Sigmoid colon (tissue), 7 donors: ENCODE measurements around the gene RASSF5. TPM values are rescaled to one million over a fixed set of nuclear protein-coding genes. Genes with fewer than 3 reads are reported as not detected.
A peak's percentile ranks its signal among the peaks of the same experiment; 100 is the strongest.

Experiments
- DNase-seq: peaks from one replicate; pipeline ENCODE4 v3.0.0-alpha.2; 2019
- H3K27ac ChIP-seq, 4 donors: fragments of 200-600 bp; sonication (generic); one replicate each; pipeline ENCODE4 v1.5.1; 2016 to 2019; ENCODE audit warnings: mild to moderate bottlenecking in 1 of 4
- H3K27me3 ChIP-seq, 3 donors: fragments of 200-600 bp; sonication (generic); one replicate each; pipeline ENCODE4 v1.5.1; 2019; ENCODE audit warnings: mild to moderate bottlenecking in 1 of 3
- H3K36me3 ChIP-seq, 4 donors: fragments of 200-600 bp; sonication (generic); one replicate each; pipeline ENCODE4 v1.5.1; 2016 to 2019
- H3K4me1 ChIP-seq, 4 donors: fragments of 200-600 bp; sonication (generic); one replicate each; pipeline ENCODE4 v1.5.1; 2017 to 2019
- H3K4me3 ChIP-seq, 4 donors: fragments of 200-600 bp; sonication (generic); one replicate each; pipeline ENCODE4 v1.5.1; 2017 to 2019; ENCODE audit warnings: mild to moderate bottlenecking in 2 of 4, moderate library complexity in 1 of 4
- H3K9me3 ChIP-seq, 4 donors: fragments of 200-600 bp in 3 of 4; sonication (generic) in 3 of 4; one replicate each; pipeline versions ENCODE4 v1.5.1 to v1.6.1; 2013 to 2019
- CTCF ChIP-seq, 4 experiments: fragments of 450-650 bp in 3 of 4; fragments of 200-600 bp in 1 of 4; IDR thresholded peaks; one replicate each; pipeline ENCODE4 v1.5.1; 2016 to 2019; ENCODE audit warnings: antibody characterized with exemption in 4 of 4, mild to moderate bottlenecking in 3 of 4, moderate library complexity in 2 of 4
- EP300 ChIP-seq, 4 donors: sonication (generic); formaldehyde crosslinking; IDR thresholded peaks; one replicate each; pipeline ENCODE4 v1.6.1; 2017; ENCODE audit warnings: antibody characterized with exemption in 4 of 4
- POLR2A ChIP-seq, 2 donors: fragments of 450-650 bp; IDR thresholded peaks; one replicate each; pipeline ENCODE4 v1.6.1; 2016; ENCODE audit warnings: antibody characterized with exemption in 2 of 2, mild to moderate bottlenecking in 2 of 2, moderate library complexity in 2 of 2
- POLR2AphosphoS5 ChIP-seq, 4 donors: sonication (generic); formaldehyde crosslinking; IDR thresholded peaks; one replicate each; pipeline ENCODE4 v1.6.1; 2017; ENCODE audit warnings: antibody characterized with exemption in 4 of 4
- WGBS, 2 donors: extraction: QIAGEN DNeasy Blood & Tissue Kit; methylation state at CpG; one replicate each; pipeline ENCODE4 v1.1.7; 2013; 5-methylcytosine and 5-hydroxymethylcytosine counted together
- intact Hi-C: fragments of 100-400 bp; cut with DNase I; formaldehyde crosslinking; loops from one replicate; pipeline ENCODE4 v1.15.1; 2023
- polyA plus RNA-seq, 3 donors: library from polyadenylated mRNA; stranded (reverse); fragments of 200-250 nt; gene quantifications; one replicate each; pipeline ENCODE4 v1.2.3, GENCODE V29; 2013
- total RNA-seq, 4 donors: library from RNA; depleted of rRNA; stranded (reverse); fragments of >200 nt; gene quantifications; one replicate each; pipeline ENCODE4 v1.1.0, GENCODE V29; 2016
- donor health status: healthy with polysubstance abuse.
- donor health status: Bipolar disorder and iron deficiency.
- donor health status: healthy.

Gene RASSF5
- total and polyA plus RNA-seq, 7 donors, result 2.5 to 25.9 (median 4.3) TPM

- H3K27me3 ChIP-seq, result peaks cover 0 to 20% (median 0%) of the 10 kb centered on the region in 3 donors
- peak in 1 of 4 donors; percentile 34 for TF ChIP-seq POLR2AphosphoS5 (IDR thresholded peaks at IDR 0.05)
- TF ChIP-seq EP300 (IDR thresholded peaks at IDR 0.05), result no peak
- TF ChIP-seq CTCF (IDR thresholded peaks at IDR 0.05), result peak; percentile 8 to 36 (median 18)
- H3K4me3 ChIP-seq, result peak within 1 kb of the TSS; percentile 34 to 60 (median 54)
- intact Hi-C loops, result no loop called here
- DNase-seq, result peak; percentile 82
- H3K9me3 ChIP-seq, result no peaks in the 10 kb centered on the region
- peak within 1 kb of the TSS; percentile 37 to 55 (median 39) for H3K27ac ChIP-seq
- WGBS, 2 donors, result 10 to 17% methylated on average over 10 of the region's 10 CpGs
- H3K4me1 ChIP-seq, result peaks cover 0 to 20% (median 19%) of the 10 kb centered on the region in 4 donors
- no peaks in the 10 kb centered on the region for H3K36me3 ChIP-seq
Observed at GRCh38 chr1:206469933-206470691, 37.2 kb upstream of the RASSF5 start, which contains the start of gene IKBKE. Gene IKBKE (plus strand): TSS chr1:206470476. CDS start chr1:206473228, 2,752 bp downstream.

- intact Hi-C loops, result no loop called here
- H3K4me1 ChIP-seq, result peaks cover 0 to 20% (median 19%) of the 10 kb centered on the region in 4 donors
- H3K4me3 ChIP-seq, result peak overlapping the region; percentile 34 to 60 (median 54)
- TF ChIP-seq POLR2A (IDR thresholded peaks at IDR 0.05) (no peak), POLR2AphosphoS5 (IDR thresholded peaks at IDR 0.05) (no peak), EP300 (IDR thresholded peaks at IDR 0.05) (no peak), CTCF (IDR thresholded peaks at IDR 0.05) (peak in 1 of 4 experiments; percentile 6)
- no peaks in the 10 kb centered on the region for H3K36me3 ChIP-seq
- H3K27me3 ChIP-seq, result peaks cover 0 to 20% (median 0%) of the 10 kb centered on the region in 3 donors
- H3K27ac ChIP-seq, result peak overlapping the region; percentile 37 to 55 (median 39)
- no peak for DNase-seq
- 1% methylated on average over 18 of the region's 18 CpGs for WGBS, 2 donors
- no peaks in the 10 kb centered on the region for H3K9me3 ChIP-seq
Observed at GRCh38 chr1:206470692-206471414, 36.5 kb upstream of the RASSF5 start.

DNA sequence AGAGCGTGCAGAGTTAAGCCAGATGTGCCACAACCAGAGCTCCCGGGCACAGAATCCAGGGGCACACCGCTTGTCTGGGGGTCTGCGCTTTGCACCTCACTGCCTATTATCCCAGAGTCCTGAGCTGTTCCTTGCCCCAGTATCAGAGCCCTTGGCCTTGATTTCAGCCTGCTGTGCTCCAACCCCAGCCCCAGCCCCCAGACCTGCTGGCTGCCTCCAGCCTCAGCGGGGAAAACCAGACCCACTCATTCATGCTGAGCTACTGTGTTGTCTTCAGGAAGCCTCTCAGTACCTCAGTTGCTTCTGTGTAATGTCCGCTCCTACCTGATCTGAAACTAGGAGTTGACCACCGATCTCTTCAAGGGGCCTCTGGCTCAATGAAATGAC is 35.9 kb upstream of the RASSF5 start:
- Histone ChIP-seq H3K27me3 (peaks cover 0 to 20% (median 0%) of the 10 kb centered on the region in 3 donors), H3K36me3 (peaks cover 0 to 2% (median 0%) of the 10 kb centered on the region in 4 donors), H3K27ac (no peak overlapping the region), H3K4me1 (peaks cover 0 to 20% (median 19%) of the 10 kb centered on the region in 4 donors), H3K4me3 (peak overlapping the region in 2 of 4 donors; percentile 58 to 60), H3K9me3 (no peaks in the 10 kb centered on the region)
- intact Hi-C loops, result no loop called here
- 43 to 50% methylated on average over 7 of the region's 7 CpGs for WGBS, 2 donors
- no peak for DNase-seq
- no peak for TF ChIP-seq EP300 (IDR thresholded peaks at IDR 0.05)
- TF ChIP-seq CTCF (IDR thresholded peaks at IDR 0.05), result no peak
- no peak for TF ChIP-seq POLR2A (IDR thresholded peaks at IDR 0.05)
- TF ChIP-seq POLR2AphosphoS5 (IDR thresholded peaks at IDR 0.05), result no peak

- TF ChIP-seq EP300 (IDR thresholded peaks at IDR 0.05) (no peak), POLR2A (IDR thresholded peaks at IDR 0.05) (no peak), POLR2AphosphoS5 (IDR thresholded peaks at IDR 0.05) (no peak), CTCF (IDR thresholded peaks at IDR 0.05) (no peak)
- WGBS, 2 donors, result 71 to 87% methylated on average over 2 of the region's 2 CpGs
- intact Hi-C loops, result no loop called here
- Histone ChIP-seq H3K27me3 (peaks cover 0 to 19% (median 0%) of the 10 kb centered on the region in 3 donors), H3K36me3 (peaks cover 0 to 6% (median 0%) of the 10 kb centered on the region in 4 donors), H3K4me1 (peaks cover 0 to 20% (median 19%) of the 10 kb centered on the region in 4 donors), H3K4me3 (no peak overlapping the region), H3K27ac (no peak overlapping the region), H3K9me3 (no peaks in the 10 kb centered on the region)
- no peak for DNase-seq
Observed at GRCh38 chr1:206472024-206472423, 35.3 kb upstream of the RASSF5 start.
